Tibial artery (tissue), 4 donors: Measurements from ENCODE around the gene DGKB.

Experiments
- DNase-seq, 2 donors: peaks; one replicate each; pipeline ENCODE4 v3.0.0-alpha.2; 2019
- H3K27ac ChIP-seq, 2 donors: fragments of 200-600 bp; sonication (generic) in 1 of 2; 1 replicate in 1 of 2; 2 replicates in 1 of 2; pipeline ENCODE4 v1.5.1; 2018 to 2019; ENCODE audit warnings: mild to moderate bottlenecking in 1 of 2
- H3K27me3 ChIP-seq, 2 donors: fragments of 200-600 bp; sonication (generic) in 1 of 2; one replicate each; pipeline versions ENCODE4 v1.5.1 to v1.6.0; 2016 to 2019
- H3K36me3 ChIP-seq, 3 donors: fragments of 200-600 bp; sonication (generic) in 2 of 3; one replicate each; pipeline ENCODE4 v1.5.1; 2016 to 2019; ENCODE audit warnings: mild to moderate bottlenecking in 2 of 3
- H3K4me1 ChIP-seq, 4 donors: fragments of 200-600 bp; sonication (generic) in 2 of 4; 1 replicate in 3 of 4; 2 replicates in 1 of 4; pipeline ENCODE4 v1.5.1; 2016 to 2019
- H3K4me3 ChIP-seq, 2 donors: fragments of 200-600 bp; sonication (generic) in 1 of 2; 1 replicate in 1 of 2; 2 replicates in 1 of 2; pipeline ENCODE4 v1.5.1; 2018 to 2019; ENCODE audit warnings: mild to moderate bottlenecking in 2 of 2
- H3K9me3 ChIP-seq, 3 donors: fragments of 200-600 bp; sonication (generic) in 1 of 3; one replicate each; pipeline ENCODE4 v1.5.1; 2016 to 2019
- CTCF ChIP-seq, 2 experiments: fragments of 200-600 bp in 1 of 2; fragments of 450-650 bp in 1 of 2; IDR thresholded peaks; one replicate each; pipeline ENCODE4 v1.5.1; 2017 to 2019; ENCODE audit warnings: antibody characterized with exemption in 2 of 2, mild to moderate bottlenecking in 1 of 2, moderate library complexity in 1 of 2
- intact Hi-C: fragments of 100-400 bp; cut with DNase I; formaldehyde crosslinking; loops from one replicate; pipeline ENCODE4 v1.15.0; 2023; ENCODE audit warnings: low total_unique reads

Gene DGKB

GRCh38 chr7:14195079-14195478 lies 707.5 kb downstream of the DGKB start:
- H3K27me3 ChIP-seq: no peaks in the 10 kb centered on the region
- H3K4me1 ChIP-seq: peaks cover 0 to 22% (median 6%) of the 10 kb centered on the region in 4 donors
- no peak overlapping the region for H3K27ac ChIP-seq
- no peaks in the 10 kb centered on the region for H3K36me3 ChIP-seq
- intact Hi-C loops: no loop called here
- TF ChIP-seq CTCF (IDR thresholded peaks at IDR 0.05): no peak
- no peak for DNase-seq
- peaks cover 0 to 4% (median 0%) of the 10 kb centered on the region in 3 donors for H3K9me3 ChIP-seq
- H3K4me3 ChIP-seq: no peak overlapping the region

GRCh38 chr7:14191686-14192098 lies 710.9 kb downstream of the DGKB start:
- intact Hi-C loops: no loop called here

GRCh38 chr7:14184292-14184864 lies 718.2 kb downstream of the DGKB start:
- intact Hi-C loops: no loop called here
- H3K4me1 ChIP-seq: no peaks in the 10 kb centered on the region
- H3K27ac ChIP-seq: no peak overlapping the region
- no peak overlapping the region for H3K4me3 ChIP-seq
- no peaks in the 10 kb centered on the region for H3K36me3 ChIP-seq
- TF ChIP-seq CTCF (IDR thresholded peaks at IDR 0.05): no peak
- peaks cover 0 to 8% (median 0%) of the 10 kb centered on the region in 3 donors for H3K9me3 ChIP-seq
- H3K27me3 ChIP-seq: no peaks in the 10 kb centered on the region
- no peak for DNase-seq

More at GRCh38 chr7:14191686-14192098, 710.9 kb downstream of the DGKB start:
- H3K4me3 ChIP-seq: no peak overlapping the region
- DNase-seq: no peak
- H3K27me3 ChIP-seq: no peaks in the 10 kb centered on the region
- TF ChIP-seq CTCF (IDR thresholded peaks at IDR 0.05): no peak
- no peaks in the 10 kb centered on the region for H3K9me3 ChIP-seq
- no peak overlapping the region for H3K27ac ChIP-seq
- peaks cover 0 to 10% (median 3%) of the 10 kb centered on the region in 4 donors for H3K4me1 ChIP-seq
- H3K36me3 ChIP-seq: no peaks in the 10 kb centered on the region

GRCh38 chr7:14179781-14180180 lies 722.8 kb downstream of the DGKB start:
- peaks cover 0 to 3% (median 0%) of the 10 kb centered on the region in 3 donors for H3K9me3 ChIP-seq
- H3K4me1 ChIP-seq: no peaks in the 10 kb centered on the region
- no peak for TF ChIP-seq CTCF (IDR thresholded peaks at IDR 0.05)
- H3K27me3 ChIP-seq: no peaks in the 10 kb centered on the region
- no peak overlapping the region for H3K27ac ChIP-seq
- intact Hi-C loops: no loop called here
- no peak overlapping the region for H3K4me3 ChIP-seq
- no peaks in the 10 kb centered on the region for H3K36me3 ChIP-seq
- DNase-seq: no peak

GRCh38 chr7:14177876-14178275 lies 724.7 kb downstream of the DGKB start:
- Histone ChIP-seq H3K27ac (no peak overlapping the region), H3K9me3 (no peaks in the 10 kb centered on the region), H3K36me3 (no peaks in the 10 kb centered on the region), H3K4me3 (no peak overlapping the region), H3K27me3 (no peaks in the 10 kb centered on the region), H3K4me1 (no peaks in the 10 kb centered on the region)
- DNase-seq: no peak
- intact Hi-C loops: no loop called here
- no peak for TF ChIP-seq CTCF (IDR thresholded peaks at IDR 0.05)

- Histone ChIP-seq H3K27ac (no peak overlapping the region), H3K9me3 (peaks cover 0 to 6% (median 4%) of the 10 kb centered on the region in 3 donors), H3K27me3 (no peaks in the 10 kb centered on the region), H3K4me3 (no peak overlapping the region), H3K4me1 (peaks cover 0 to 10% (median 0%) of the 10 kb centered on the region in 4 donors), H3K36me3 (no peaks in the 10 kb centered on the region)
- DNase-seq: no peak
- intact Hi-C loops: no loop called here
- no peak for TF ChIP-seq CTCF (IDR thresholded peaks at IDR 0.05)
Observed at GRCh38 chr7:14170872-14171271, 731.7 kb downstream of the DGKB start.
